ENCODE measurements around the gene EPHX1.

The EPHX1 gene

DNA sequence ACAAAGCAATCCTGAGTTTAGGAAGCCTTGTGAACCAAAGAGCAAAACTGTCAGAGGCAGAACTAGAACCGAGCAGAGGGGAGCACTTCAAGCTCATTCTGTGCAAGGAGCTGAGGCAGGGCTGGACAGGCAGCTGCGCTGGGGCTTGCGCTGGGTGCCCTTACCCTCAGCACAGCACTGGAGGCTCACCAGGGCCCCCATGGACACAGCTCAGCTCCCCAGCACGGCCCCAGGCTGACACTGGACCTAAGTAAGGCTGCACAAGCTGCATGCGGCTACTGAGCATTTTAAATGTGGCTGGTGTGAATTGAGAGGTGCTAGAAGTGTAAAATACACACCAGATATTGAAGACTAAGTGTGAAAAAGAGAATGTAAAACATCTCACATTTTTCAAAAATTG is 50.2 kb downstream of the EPHX1 start:
- H3K27ac ChIP-seq (ENCODE audit: low read depth, low read length), result no peak overlapping the region
- no peaks in the 10 kb centered on the region for H3K36me3 ChIP-seq (ENCODE audit: control insufficient read depth, low read length)
- no peak overlapping the region for H3K4me2 ChIP-seq (ENCODE audit: low read length)
- H3K4me3 ChIP-seq (ENCODE audit: low read length), result no peak overlapping the region
- no peaks in the 10 kb centered on the region for H4K20me1 ChIP-seq (ENCODE audit: control insufficient read depth, insufficient read depth, low read depth, low read length)
- TF ChIP-seq, protein P1, sequence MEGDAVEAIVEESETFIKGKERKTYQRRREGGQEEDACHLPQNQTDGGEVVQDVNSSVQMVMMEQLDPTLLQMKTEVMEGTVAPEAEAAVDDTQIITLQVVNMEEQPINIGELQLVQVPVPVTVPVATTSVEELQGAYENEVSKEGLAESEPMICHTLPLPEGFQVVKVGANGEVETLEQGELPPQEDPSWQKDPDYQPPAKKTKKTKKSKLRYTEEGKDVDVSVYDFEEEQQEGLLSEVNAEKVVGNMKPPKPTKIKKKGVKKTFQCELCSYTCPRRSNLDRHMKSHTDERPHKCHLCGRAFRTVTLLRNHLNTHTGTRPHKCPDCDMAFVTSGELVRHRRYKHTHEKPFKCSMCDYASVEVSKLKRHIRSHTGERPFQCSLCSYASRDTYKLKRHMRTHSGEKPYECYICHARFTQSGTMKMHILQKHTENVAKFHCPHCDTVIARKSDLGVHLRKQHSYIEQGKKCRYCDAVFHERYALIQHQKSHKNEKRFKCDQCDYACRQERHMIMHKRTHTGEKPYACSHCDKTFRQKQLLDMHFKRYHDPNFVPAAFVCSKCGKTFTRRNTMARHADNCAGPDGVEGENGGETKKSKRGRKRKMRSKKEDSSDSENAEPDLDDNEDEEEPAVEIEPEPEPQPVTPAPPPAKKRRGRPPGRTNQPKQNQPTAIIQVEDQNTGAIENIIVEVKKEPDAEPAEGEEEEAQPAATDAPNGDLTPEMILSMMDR (IDR thresholded peaks at IDR 0.05; ENCODE audit: low read depth, low read length, poor library complexity, severe bottlenecking), result no peak
- no peak for TF ChIP-seq EZH2phosphoT487 (IDR thresholded peaks at IDR 0.05; ENCODE audit: borderline replicate concordance, low read length)
- H3K27me3 ChIP-seq (ENCODE audit: control insufficient read depth, low read length), result no peaks in the 10 kb centered on the region
- no peaks in the 10 kb centered on the region for H3K9me2 ChIP-seq (replicated peaks; ENCODE audit: control insufficient read depth, low read length)
- no peaks in the 10 kb centered on the region for H3K79me2 ChIP-seq (ENCODE audit: control insufficient read depth, low read length)
- no peaks in the 10 kb centered on the region for H3F3A ChIP-seq (ENCODE audit: control insufficient read depth, insufficient read depth)
- no peaks in the 10 kb centered on the region for H3K4me1 ChIP-seq (ENCODE audit: control insufficient read depth, low read length)
- no peaks in the 10 kb centered on the region for H3K9me3 ChIP-seq (ENCODE audit: control insufficient read depth, insufficient read depth, low read length)

DNA sequence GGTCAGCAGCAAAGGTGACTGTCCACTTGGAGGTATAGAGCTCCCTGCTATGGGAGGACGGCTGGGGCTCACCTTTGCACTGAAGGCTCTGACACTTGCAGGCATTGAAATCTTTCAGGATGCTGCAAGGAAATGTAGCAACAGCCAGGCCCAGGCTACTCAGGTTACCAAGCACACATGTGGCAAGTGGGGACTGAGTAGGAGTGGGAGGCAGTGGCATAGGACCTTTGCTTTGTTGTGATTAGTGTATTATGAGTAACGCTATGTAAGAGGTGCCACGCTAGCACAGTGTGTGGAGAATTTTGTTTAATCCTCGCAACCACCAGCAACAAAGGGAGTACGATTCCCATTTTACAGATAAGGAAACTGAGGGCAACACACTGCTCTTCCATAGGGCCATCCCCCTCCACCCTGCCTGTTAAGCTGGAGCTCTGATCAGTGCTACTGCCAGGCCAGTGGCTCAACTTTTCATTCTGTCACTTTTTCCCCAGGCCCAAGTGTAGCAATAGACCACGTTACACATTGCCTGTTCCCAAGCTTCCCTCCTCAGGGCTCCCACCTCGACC is 51.0 kb downstream of the EPHX1 start:
- Histone ChIP-seq H3K4me2 (ENCODE audit: low read length) (no peak overlapping the region), H3F3A (ENCODE audit: control insufficient read depth, insufficient read depth) (no peaks in the 10 kb centered on the region), H3K9me3 (ENCODE audit: control insufficient read depth, insufficient read depth, low read length) (no peaks in the 10 kb centered on the region), H3K4me3 (ENCODE audit: low read length) (no peak overlapping the region), H3K4me1 (ENCODE audit: control insufficient read depth, low read length) (no peaks in the 10 kb centered on the region), H3K79me2 (ENCODE audit: control insufficient read depth, low read length) (no peaks in the 10 kb centered on the region), H3K9me2 (replicated peaks; ENCODE audit: control insufficient read depth, low read length) (no peaks in the 10 kb centered on the region), H3K27me3 (ENCODE audit: control insufficient read depth, low read length) (no peaks in the 10 kb centered on the region), H4K20me1 (ENCODE audit: control insufficient read depth, insufficient read depth, low read depth, low read length) (no peaks in the 10 kb centered on the region), H3K36me3 (ENCODE audit: control insufficient read depth, low read length) (no peaks in the 10 kb centered on the region), H3K27ac (ENCODE audit: low read depth, low read length) (no peak overlapping the region)
- TF ChIP-seq EZH2phosphoT487 (IDR thresholded peaks at IDR 0.05; ENCODE audit: borderline replicate concordance, low read length), result no peak
- TF ChIP-seq, protein P1 (IDR thresholded peaks at IDR 0.05; ENCODE audit: low read depth, low read length, poor library complexity, severe bottlenecking), result no peak

DNA sequence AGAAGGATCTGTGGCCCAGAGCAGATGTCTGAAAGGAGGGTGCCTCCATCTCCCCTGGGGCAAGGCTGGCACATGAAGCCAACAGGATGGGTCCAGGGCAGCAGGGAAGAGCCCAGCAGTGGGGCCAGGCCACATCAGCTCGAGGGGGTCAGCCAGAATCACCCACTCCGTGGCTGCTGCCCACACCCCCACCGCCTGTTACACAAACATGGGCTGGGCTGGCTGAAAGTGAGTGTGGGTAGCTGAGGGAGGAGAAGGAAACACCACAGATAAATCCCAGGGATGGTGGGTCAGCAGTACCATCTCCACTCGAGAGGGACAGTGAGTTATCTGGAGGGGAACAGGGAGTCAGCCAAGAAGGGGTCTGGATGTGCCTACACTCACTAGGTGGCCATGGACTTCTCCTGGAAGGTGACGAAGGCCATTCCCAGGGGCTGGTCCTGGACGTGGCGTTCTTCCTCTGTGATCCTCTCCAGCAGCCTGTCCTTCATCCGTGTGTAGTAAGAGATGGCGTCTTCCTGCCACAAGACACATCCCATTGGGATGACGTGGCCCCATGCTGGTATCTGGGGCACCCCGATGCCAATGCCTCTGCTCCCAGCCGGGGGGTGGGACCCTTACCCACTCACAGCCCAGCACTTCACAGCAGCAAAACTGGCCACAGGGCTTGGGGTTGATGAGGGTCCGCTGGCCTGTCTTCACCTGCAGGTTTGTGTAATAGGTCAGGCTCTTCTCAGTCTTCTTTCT is 52.1 kb downstream of the EPHX1 start:
- TF ChIP-seq EZH2phosphoT487 (IDR thresholded peaks at IDR 0.05; ENCODE audit: borderline replicate concordance, low read length), result no peak
- TF ChIP-seq, protein P1 (IDR thresholded peaks at IDR 0.05; ENCODE audit: low read depth, low read length, poor library complexity, severe bottlenecking), result no peak
- H3K27me3 ChIP-seq (ENCODE audit: control insufficient read depth, low read length), result no peaks in the 10 kb centered on the region
- no peaks in the 10 kb centered on the region for H3K36me3 ChIP-seq (ENCODE audit: control insufficient read depth, low read length)
- no peaks in the 10 kb centered on the region for H3K9me3 ChIP-seq (ENCODE audit: control insufficient read depth, insufficient read depth, low read length)
- no peaks in the 10 kb centered on the region for H3K79me2 ChIP-seq (ENCODE audit: control insufficient read depth, low read length)
- H3F3A ChIP-seq (ENCODE audit: control insufficient read depth, insufficient read depth), result no peaks in the 10 kb centered on the region
- H3K4me2 ChIP-seq (ENCODE audit: low read length), result no peak overlapping the region
- H3K4me1 ChIP-seq (ENCODE audit: control insufficient read depth, low read length), result no peaks in the 10 kb centered on the region
- H3K27ac ChIP-seq (ENCODE audit: low read depth, low read length), result no peak overlapping the region
- no peaks in the 10 kb centered on the region for H4K20me1 ChIP-seq (ENCODE audit: control insufficient read depth, insufficient read depth, low read depth, low read length)
- H3K9me2 ChIP-seq (replicated peaks; ENCODE audit: control insufficient read depth, low read length), result no peaks in the 10 kb centered on the region
- no peak overlapping the region for H3K4me3 ChIP-seq (ENCODE audit: low read length)

Measured in DOHH2 (cell line).